Measurements from ENCODE around the gene IL4R. TPM values are rescaled to one million over a fixed set of nuclear protein-coding genes. Genes with fewer than 3 reads are reported as not detected.

IL4R gene
- total and polyA plus RNA-seq, 10 donors, result 39.3 to 319 (median 160) TPM

- Histone ChIP-seq H3K27ac (no peak overlapping the region), H3K9me3 (peaks cover 0 to 5% (median 0%) of the 10 kb centered on the region in 8 donors), H3K4me1 (peaks cover 0 to 15% (median 0%) of the 10 kb centered on the region in 6 donors), H3K4me3 (no peak overlapping the region), H3K27me3 (replicated peaks in 1 of 7) (no peaks in the 10 kb centered on the region), H3K36me3 (peaks cover 0 to 100% (median 97%) of the 10 kb centered on the region in 6 donors)
- WGBS, 5 donors, result 88 to 95% (median 94%) methylated on average over 4 of the region's 4 CpGs
- peak in 1 of 3 donors; percentile 10 for TF ChIP-seq POLR2AphosphoS5 (IDR thresholded peaks at IDR 0.05)
- no peak for TF ChIP-seq CTCF (IDR thresholded peaks at IDR 0.05 in 8 of 11, conservative IDR thresholded peaks at IDR 0.05 in 3 of 11)
- intact Hi-C loops (cut with DNase I; ENCODE audit: low total_unique reads), result no loop called here
- DNase-seq, result no peak
These were observed 43.0 kb downstream of the IL4R start for GRCh38 chr16:27356794-27357193.

- TF ChIP-seq CTCF (IDR thresholded peaks at IDR 0.05 in 8 of 11, conservative IDR thresholded peaks at IDR 0.05 in 3 of 11), result no peak
- peak in 1 of 3 donors; percentile 48 for TF ChIP-seq POLR2AphosphoS5 (IDR thresholded peaks at IDR 0.05)
These were observed 45.3 kb downstream of the IL4R start for GRCh38 chr16:27359051-27359450.

GRCh38 chr16:27359615-27360014 is 45.8 kb downstream of the IL4R start:
- intact Hi-C loops (cut with DNase I; ENCODE audit: low total_unique reads), result no loop called here
- Histone ChIP-seq H3K27ac (peak overlapping the region in 2 of 8 donors; percentile 37 to 44), H3K36me3 (peaks cover 0 to 100% (median 95%) of the 10 kb centered on the region in 6 donors), H3K27me3 (replicated peaks in 1 of 7) (no peaks in the 10 kb centered on the region), H3K4me1 (peaks cover 0 to 23% (median 4%) of the 10 kb centered on the region in 6 donors), H3K4me3 (no peak overlapping the region), H3K9me3 (peaks cover 0 to 5% (median 0%) of the 10 kb centered on the region in 8 donors)
- 78 to 90% (median 81%) methylated on average over 6 of the region's 6 CpGs for WGBS, 5 donors
- DNase-seq, result no peak
- TF ChIP-seq POLR2AphosphoS5 (IDR thresholded peaks at IDR 0.05) (no peak), POLR2A (IDR thresholded peaks at IDR 0.05) (no peak), CTCF (IDR thresholded peaks at IDR 0.05 in 8 of 11, conservative IDR thresholded peaks at IDR 0.05 in 3 of 11) (no peak)

More at GRCh38 chr16:27359051-27359450, 45.3 kb downstream of the IL4R start:
- no peak overlapping the region for H3K4me3 ChIP-seq
- no peaks in the 10 kb centered on the region for H3K27me3 ChIP-seq (replicated peaks in 1 of 7)
- intact Hi-C loops (cut with DNase I; ENCODE audit: low total_unique reads), result no loop called here
- H3K4me1 ChIP-seq, result peaks cover 0 to 17% (median 3%) of the 10 kb centered on the region in 6 donors
- no peak for DNase-seq
- WGBS, 5 donors, result 67 to 90% (median 86%) methylated on average over 4 of the region's 4 CpGs
- H3K9me3 ChIP-seq, result peaks cover 0 to 5% (median 0%) of the 10 kb centered on the region in 8 donors
- H3K27ac ChIP-seq, result peak overlapping the region in 2 of 8 donors; percentile 37 to 44
- peaks cover 0 to 100% (median 97%) of the 10 kb centered on the region in 6 donors for H3K36me3 ChIP-seq

- intact Hi-C loops (cut with DNase I; ENCODE audit: low total_unique reads), result no loop called here
- DNase-seq, result no peak
- Histone ChIP-seq H3K9me3 (peaks cover 0 to 5% (median 0%) of the 10 kb centered on the region in 8 donors), H3K4me1 (peaks cover 5 to 41% (median 11%) of the 10 kb centered on the region in 6 donors), H3K4me3 (no peak overlapping the region), H3K27me3 (replicated peaks in 1 of 7) (no peaks in the 10 kb centered on the region), H3K36me3 (peaks cover 0 to 81% (median 72%) of the 10 kb centered on the region in 6 donors), H3K27ac (peak overlapping the region in 1 of 8 donors; percentile 92)
- 88 to 98% (median 95%) methylated on average over 3 of the region's 3 CpGs for WGBS, 5 donors
- TF ChIP-seq POLR2AphosphoS5 (IDR thresholded peaks at IDR 0.05) (no peak), CTCF (IDR thresholded peaks at IDR 0.05 in 8 of 11, conservative IDR thresholded peaks at IDR 0.05 in 3 of 11) (no peak), POLR2A (IDR thresholded peaks at IDR 0.05) (no peak)
These were observed 48.2 kb downstream of the IL4R start for GRCh38 chr16:27361987-27362386.

All from spleen (tissue), 11 donors.